Uterus (tissue), 2 donors: Measurements from ENCODE around the gene S100A5.

ENCODE experiments used
- CTCF ChIP-seq, 4 experiments: fragments of 200-600 bp in 2 of 4; fragments of 450-650 bp in 2 of 4; sonication (generic) in 2 of 4; IDR thresholded peaks; one replicate each; pipeline ENCODE4 v1.5.1; 2016 to 2019; ENCODE audit warnings: antibody characterized with exemption in 4 of 4, mild to moderate bottlenecking in 2 of 4, moderate library complexity in 1 of 4
- POLR2A ChIP-seq, 2 donors: fragments of 450-650 bp; IDR thresholded peaks; one replicate each; pipeline ENCODE4 v1.6.1; 2016; ENCODE audit warnings: antibody characterized with exemption in 2 of 2, mild to moderate bottlenecking in 1 of 2, moderate library complexity in 1 of 2

GRCh38 chr1:153498746-153499145 lies 42.0 kb downstream of the S100A5 start:
- TF ChIP-seq CTCF (IDR thresholded peaks at IDR 0.05) (no peak), POLR2A (IDR thresholded peaks at IDR 0.05) (no peak)
